GM12872 (cell line): ENCODE results near the gene JAK1.

Experiments
- TF ChIP-seq, protein P1 (sequence below): IDR thresholded peaks from 3 replicates; pipeline ENCODE4 v1.5.1; 2011; ENCODE audit warnings: low read depth, mild to moderate bottlenecking, low read length, moderate library complexity; ENCODE audit not compliant: insufficient read depth

Gene JAK1

DNA sequence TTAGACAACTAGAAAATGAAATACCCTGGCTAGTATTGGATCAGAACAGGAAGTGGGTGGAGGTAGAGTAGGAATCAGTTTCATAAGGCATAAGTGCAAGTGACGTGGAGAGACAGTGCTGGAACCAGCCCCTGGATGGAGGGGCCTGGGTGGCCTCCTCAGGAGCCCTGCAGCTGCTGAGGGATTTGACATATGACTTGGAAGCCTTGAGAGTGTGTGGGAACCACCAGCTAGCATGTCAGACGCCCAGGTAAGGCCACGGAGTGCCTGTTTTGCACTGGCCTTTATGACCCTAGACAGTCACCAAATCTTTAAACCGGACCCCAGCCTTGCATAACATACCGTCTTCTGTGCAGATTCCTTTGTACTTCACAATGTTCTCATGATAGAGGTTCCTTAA lies 127.1 kb downstream of the JAK1 start:
- TF ChIP-seq, protein P1, sequence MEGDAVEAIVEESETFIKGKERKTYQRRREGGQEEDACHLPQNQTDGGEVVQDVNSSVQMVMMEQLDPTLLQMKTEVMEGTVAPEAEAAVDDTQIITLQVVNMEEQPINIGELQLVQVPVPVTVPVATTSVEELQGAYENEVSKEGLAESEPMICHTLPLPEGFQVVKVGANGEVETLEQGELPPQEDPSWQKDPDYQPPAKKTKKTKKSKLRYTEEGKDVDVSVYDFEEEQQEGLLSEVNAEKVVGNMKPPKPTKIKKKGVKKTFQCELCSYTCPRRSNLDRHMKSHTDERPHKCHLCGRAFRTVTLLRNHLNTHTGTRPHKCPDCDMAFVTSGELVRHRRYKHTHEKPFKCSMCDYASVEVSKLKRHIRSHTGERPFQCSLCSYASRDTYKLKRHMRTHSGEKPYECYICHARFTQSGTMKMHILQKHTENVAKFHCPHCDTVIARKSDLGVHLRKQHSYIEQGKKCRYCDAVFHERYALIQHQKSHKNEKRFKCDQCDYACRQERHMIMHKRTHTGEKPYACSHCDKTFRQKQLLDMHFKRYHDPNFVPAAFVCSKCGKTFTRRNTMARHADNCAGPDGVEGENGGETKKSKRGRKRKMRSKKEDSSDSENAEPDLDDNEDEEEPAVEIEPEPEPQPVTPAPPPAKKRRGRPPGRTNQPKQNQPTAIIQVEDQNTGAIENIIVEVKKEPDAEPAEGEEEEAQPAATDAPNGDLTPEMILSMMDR: no peak

DNA sequence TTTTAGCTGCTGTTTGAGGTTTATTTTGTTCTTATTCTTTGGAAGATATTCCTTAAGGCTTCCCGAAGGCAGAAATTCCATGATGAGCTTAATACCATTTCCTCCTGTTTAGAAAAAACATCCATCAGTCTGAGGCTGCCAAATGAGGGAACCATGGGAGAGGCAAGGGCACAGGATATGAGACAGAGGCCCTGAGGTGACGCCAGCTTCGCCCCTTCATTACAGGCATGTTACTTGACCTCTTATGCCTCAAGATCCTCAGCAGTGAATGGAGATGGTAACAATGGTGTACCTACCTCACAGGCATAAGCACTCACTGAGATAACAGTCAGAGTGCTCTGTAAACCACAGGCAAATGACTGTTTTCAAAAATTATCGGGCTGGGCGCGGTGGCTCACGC lies 127.9 kb downstream of the JAK1 start:
- TF ChIP-seq, protein P1: no peak

DNA sequence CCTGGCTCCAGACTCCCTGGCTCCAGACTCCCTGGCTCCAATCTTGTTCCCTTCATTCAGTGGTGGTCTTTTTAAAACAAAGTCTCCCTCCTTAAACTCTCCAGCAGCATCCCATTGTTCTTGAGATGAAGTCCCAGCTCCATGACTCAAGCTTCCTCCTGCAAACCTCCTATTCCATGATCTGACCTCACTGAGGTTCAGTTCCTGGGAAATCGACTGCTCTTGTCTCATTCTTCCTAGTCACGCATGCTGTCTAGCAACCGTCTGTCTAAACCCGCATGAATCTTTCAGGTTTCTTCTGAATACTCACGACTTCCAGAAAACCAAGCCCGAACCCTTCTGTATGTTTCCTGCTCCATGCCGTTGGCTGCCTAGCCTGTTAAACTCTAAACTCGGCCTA lies 129.5 kb downstream of the JAK1 start:
- TF ChIP-seq, protein P1: no peak

DNA sequence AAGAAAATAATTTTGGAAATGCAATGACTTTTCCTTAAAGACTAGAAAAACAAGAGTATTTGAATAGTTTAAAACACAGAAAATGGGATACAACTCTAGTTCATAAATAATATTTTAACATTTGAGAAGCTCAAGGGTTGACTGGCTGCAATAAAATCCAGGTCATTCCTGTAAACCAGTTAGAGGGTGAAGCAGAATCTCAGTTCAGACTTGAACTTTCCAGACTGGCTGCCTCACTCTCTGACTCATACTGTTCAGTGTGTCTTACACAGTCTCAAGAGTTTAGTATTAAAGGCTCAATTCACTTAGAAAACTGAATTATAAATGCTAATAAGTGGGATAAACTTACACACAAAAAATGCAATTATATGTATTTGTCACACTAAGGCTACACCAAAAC lies 131.6 kb downstream of the JAK1 start:
- TF ChIP-seq, protein P1: no peak

DNA sequence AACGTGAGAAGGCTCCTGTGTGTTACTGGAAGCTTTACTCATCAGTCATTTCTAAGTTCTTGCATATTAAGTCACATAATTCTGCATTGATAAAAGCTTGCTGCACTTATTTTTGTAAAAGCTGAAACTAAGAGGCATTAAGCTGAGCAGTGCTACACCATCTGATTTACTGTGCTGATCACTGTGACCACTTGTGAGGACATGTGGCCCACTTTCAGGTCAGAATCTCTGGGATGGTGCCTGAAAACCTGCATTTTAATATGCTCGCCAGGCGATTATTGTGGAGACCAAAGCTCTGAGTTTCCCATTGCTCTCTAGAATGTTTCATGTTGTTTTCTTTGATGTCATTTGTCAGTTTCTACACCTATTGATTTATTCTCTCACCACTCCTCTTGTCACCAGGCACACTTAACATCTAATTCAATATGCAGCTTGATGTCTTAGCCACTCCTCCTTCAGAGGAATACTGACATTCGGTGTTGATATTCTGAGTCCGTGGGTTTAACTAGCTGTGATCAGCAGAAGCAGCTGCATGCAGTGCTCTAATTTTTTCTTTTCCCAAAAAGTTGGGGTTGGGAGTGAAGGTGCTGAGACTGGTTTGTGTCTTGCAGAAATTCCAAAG lies 136.2 kb downstream of the JAK1 start:
- TF ChIP-seq, protein P1: no peak

DNA sequence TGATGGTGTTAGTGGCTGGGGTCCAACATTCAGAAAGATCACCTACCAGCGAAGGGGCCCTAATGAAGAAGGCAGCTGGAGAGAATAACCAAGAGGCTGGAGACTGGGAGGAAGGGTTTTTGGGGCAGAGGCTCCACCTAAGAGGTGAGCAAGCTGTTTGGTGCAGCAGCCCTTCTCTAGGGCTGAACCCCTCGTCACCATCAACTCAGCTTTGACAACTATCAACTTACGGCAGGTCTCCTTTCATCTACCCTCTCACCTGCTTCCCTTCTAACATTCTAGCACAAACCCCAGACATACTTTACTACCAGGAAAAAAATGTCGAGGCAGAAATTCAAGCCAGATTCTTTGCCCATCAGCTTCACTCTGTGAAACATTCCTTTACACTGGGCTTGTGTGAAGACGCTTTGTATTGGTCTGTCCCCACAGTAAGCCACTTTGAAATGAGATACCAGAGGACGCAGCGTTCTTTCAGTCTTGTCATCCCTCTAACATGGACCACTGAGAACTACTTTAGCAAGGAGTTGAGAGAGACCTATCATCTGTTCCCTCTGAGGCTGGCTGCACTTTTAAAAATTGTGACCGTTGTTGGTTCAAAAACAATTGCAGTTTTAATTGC lies 136.8 kb downstream of the JAK1 start:
- TF ChIP-seq, protein P1: no peak

DNA sequence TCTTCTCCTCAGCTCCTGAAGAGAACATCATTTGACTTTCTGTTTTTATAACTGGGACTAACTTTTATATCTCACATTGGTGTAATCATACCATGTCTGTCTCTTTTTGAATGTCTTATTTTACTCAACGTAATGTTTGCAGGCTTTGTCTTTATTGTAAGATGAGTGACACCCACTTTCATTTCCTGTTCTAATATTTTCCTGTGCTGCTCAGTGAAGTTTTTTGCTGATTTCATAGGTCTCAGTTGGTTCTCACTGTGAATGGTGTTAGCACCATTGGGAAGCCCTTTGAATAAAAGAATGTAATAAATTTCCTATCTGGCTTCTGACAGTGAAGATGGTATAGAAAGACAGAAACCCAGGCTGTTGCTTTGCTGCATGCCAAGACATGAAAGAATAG lies 137.5 kb downstream of the JAK1 start:
- TF ChIP-seq, protein P1: no peak
